Chondrocyte (in vitro differentiated cells): ENCODE results near the gene MRPL23. TPM values are rescaled to one million over a fixed set of nuclear protein-coding genes. Genes with fewer than 3 reads are reported as not detected.

Source experiments
- DNase-seq: peaks from one replicate; pipeline ENCODE4 v3.0.0; 2021; ENCODE audit warnings: mixed read lengths, low spot score
- H3K27ac Mint-ChIP-seq: one replicate; pipeline ENCODE4 v1.8.0; 2021; ENCODE audit warnings: mild to moderate bottlenecking, moderate library complexity, mixed read lengths; ENCODE audit not compliant: unreplicated experiment
- H3K27me3 Mint-ChIP-seq: 2 replicates; pipeline ENCODE4 v1.8.0; 2021; ENCODE audit warnings: low read depth, mixed read lengths
- H3K36me3 Mint-ChIP-seq: 2 replicates; pipeline ENCODE4 v1.8.0; 2021; ENCODE audit warnings: low read depth, mixed read lengths
- H3K4me1 Mint-ChIP-seq: 2 replicates; pipeline ENCODE4 v1.8.0; 2021; ENCODE audit warnings: low read depth, mild to moderate bottlenecking, mixed read lengths
- H3K4me3 Mint-ChIP-seq: one replicate; pipeline ENCODE4 v1.8.0; 2021; ENCODE audit warnings: mild to moderate bottlenecking, moderate library complexity, mixed read lengths; ENCODE audit not compliant: unreplicated experiment
- H3K9me3 Mint-ChIP-seq: 2 replicates; pipeline ENCODE4 v1.8.0; 2021; ENCODE audit warnings: low read depth, mixed read lengths
- CTCF ChIP-seq: fragments of 200-600 bp; sonication (generic); IDR thresholded peaks from 2 replicates; pipeline ENCODE4 v1.5.0; 2021; ENCODE audit warnings: antibody characterized with exemption, mild to moderate bottlenecking, moderate library complexity
- total RNA-seq: library from RNA; stranded (reverse); gene quantifications from 3 replicates; pipeline ENCODE4 v1.2.1, GENCODE V29; 2021

MRPL23 gene
- total RNA-seq, 1 donor from 2014 or later = 22.8 TPM

GRCh38 chr11:1997755-1998154 is 50.6 kb downstream of the MRPL23 start, which contains the start of gene H19:
H19 (minus strand) TSS chr11:1997842.
- Mint-ChIP-seq H3K27me3 (no peaks in the 10 kb centered on the region), H3K4me1 (no peaks in the 10 kb centered on the region), H3K9me3 (no peaks in the 10 kb centered on the region), H3K36me3 (no peaks in the 10 kb centered on the region), H3K4me3 (no peak within 1 kb of the TSS), H3K27ac (no peak within 1 kb of the TSS)
- DNase-seq = no peak
- no peak for TF ChIP-seq CTCF

- Mint-ChIP-seq H3K36me3 (no peaks in the 10 kb centered on the region), H3K4me3 (no peak overlapping the region), H3K9me3 (no peaks in the 10 kb centered on the region), H3K27ac (no peak overlapping the region), H3K4me1 (no peaks in the 10 kb centered on the region), H3K27me3 (no peaks in the 10 kb centered on the region)
- TF ChIP-seq CTCF = no peak
- no peak for DNase-seq
These were observed 51.2 kb downstream of the MRPL23 start for GRCh38 chr11:1998290-1998689.

GRCh38 chr11:1998861-1999260 is 51.7 kb downstream of the MRPL23 start:
- Mint-ChIP-seq H3K27me3 (no peaks in the 10 kb centered on the region), H3K4me3 (no peak overlapping the region), H3K27ac (no peak overlapping the region), H3K36me3 (no peaks in the 10 kb centered on the region), H3K4me1 (no peaks in the 10 kb centered on the region), H3K9me3 (no peaks in the 10 kb centered on the region)
- DNase-seq = no peak
- TF ChIP-seq CTCF = no peak

- Mint-ChIP-seq H3K9me3 (no peaks in the 10 kb centered on the region), H3K36me3 (no peaks in the 10 kb centered on the region), H3K4me3 (no peak overlapping the region)
These were observed 55.1 kb downstream of the MRPL23 start for GRCh38 chr11:2002042-2002776.

GRCh38 chr11:2002807-2003206 is 55.7 kb downstream of the MRPL23 start:
- DNase-seq = no peak
- Mint-ChIP-seq H3K36me3 (no peaks in the 10 kb centered on the region), H3K27ac (no peak overlapping the region), H3K4me3 (no peak overlapping the region), H3K4me1 (no peaks in the 10 kb centered on the region), H3K27me3 (no peaks in the 10 kb centered on the region), H3K9me3 (no peaks in the 10 kb centered on the region)
- TF ChIP-seq CTCF = no peak

More at GRCh38 chr11:2002042-2002776, 55.1 kb downstream of the MRPL23 start:
- no peaks in the 10 kb centered on the region for H3K27me3 Mint-ChIP-seq
- no peak for DNase-seq
- TF ChIP-seq CTCF = no peak
- H3K4me1 Mint-ChIP-seq = no peaks in the 10 kb centered on the region
- H3K27ac Mint-ChIP-seq = no peak overlapping the region
